ENCODE measurements around the gene PALM3.

The PALM3 gene

DNA sequence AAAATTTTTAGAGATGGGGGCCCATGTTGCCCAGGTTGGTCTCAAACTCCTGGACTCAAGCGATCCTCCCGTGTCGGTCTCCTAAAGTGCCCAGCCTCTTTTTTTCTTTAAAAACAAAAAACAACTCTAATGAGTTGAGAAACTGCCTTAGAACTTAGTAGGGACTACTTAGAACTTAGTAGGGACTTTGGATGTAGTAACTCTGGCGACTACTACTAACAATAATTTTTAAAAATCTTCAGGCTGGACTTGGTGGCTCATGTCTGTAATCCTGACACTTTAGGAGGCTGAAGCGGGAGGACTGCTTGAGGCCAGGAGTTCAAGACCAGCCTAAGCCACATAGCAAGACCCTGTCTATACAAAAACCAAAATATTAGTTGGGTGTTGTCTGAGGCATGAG lies 24.2 kb upstream of the PALM3 start:
- no peak overlapping the region for H3K4me3 Mint-ChIP-seq
- peaks cover 28% of the 10 kb centered on the region for H3K36me3 Mint-ChIP-seq (ENCODE audit: low read depth)
- H3K27me3 Mint-ChIP-seq (ENCODE audit: low read depth, poor library complexity) = peaks cover 11% of the 10 kb centered on the region
- DNase-seq = no peak
- H3K4me1 Mint-ChIP-seq = peaks cover 36% of the 10 kb centered on the region
- no peaks in the 10 kb centered on the region for H3K9me3 Mint-ChIP-seq
- TF ChIP-seq, protein P1, sequence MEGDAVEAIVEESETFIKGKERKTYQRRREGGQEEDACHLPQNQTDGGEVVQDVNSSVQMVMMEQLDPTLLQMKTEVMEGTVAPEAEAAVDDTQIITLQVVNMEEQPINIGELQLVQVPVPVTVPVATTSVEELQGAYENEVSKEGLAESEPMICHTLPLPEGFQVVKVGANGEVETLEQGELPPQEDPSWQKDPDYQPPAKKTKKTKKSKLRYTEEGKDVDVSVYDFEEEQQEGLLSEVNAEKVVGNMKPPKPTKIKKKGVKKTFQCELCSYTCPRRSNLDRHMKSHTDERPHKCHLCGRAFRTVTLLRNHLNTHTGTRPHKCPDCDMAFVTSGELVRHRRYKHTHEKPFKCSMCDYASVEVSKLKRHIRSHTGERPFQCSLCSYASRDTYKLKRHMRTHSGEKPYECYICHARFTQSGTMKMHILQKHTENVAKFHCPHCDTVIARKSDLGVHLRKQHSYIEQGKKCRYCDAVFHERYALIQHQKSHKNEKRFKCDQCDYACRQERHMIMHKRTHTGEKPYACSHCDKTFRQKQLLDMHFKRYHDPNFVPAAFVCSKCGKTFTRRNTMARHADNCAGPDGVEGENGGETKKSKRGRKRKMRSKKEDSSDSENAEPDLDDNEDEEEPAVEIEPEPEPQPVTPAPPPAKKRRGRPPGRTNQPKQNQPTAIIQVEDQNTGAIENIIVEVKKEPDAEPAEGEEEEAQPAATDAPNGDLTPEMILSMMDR (IDR thresholded peaks at IDR 0.05) = no peak
- no peak overlapping the region for H3K27ac Mint-ChIP-seq

DNA sequence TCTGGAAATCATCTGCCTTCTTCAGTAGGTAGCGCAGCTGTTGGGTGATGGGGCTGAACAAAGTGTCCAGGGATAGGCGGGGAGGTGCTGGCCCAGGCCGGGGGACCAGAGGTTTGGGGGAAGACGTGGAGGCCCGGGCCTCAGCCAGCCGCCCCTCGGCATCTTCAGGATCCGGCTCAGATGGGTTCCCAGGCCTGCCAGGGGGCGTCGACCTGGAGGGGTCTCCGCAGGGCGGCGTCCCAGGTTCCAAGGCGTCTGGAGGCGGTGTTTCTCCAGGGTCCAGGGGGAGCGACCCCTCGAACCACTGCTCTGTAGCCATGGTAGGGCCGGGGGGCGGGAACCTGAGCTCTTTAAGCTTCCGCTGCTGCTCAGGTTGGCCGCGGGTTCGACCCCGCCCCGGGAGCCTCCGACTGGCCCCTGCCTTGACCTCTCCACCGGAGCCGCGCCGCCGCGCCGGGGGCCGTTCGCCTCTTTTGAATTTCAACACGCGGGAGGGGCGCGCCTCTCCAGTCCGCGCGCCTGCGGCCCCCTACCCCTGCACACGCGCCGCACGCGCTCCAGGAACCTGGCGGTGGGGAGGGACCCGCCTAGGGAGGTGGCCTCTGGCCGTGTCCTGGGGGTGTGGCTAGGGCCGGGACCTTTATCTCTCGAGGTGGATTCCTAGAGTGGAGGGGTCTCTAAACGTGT lies 23.6 kb upstream of the PALM3 start, which contains the start of gene C19orf67:
C19orf67 (minus strand) TSS at position 475 of the 687 bp plus-strand sequence; CDS start at position 319, 156 bp downstream.
- no peak for DNase-seq
- Mint-ChIP-seq H3K27ac (no peak within 1 kb of the TSS), H3K27me3 (ENCODE audit: low read depth, poor library complexity) (peaks cover 11% of the 10 kb centered on the region), H3K4me1 (peaks cover 40% of the 10 kb centered on the region), H3K4me3 (peak within 1 kb of the TSS; percentile 48), H3K9me3 (no peaks in the 10 kb centered on the region), H3K36me3 (ENCODE audit: low read depth) (peaks cover 28% of the 10 kb centered on the region)
- TF ChIP-seq, protein P1 (IDR thresholded peaks at IDR 0.05) = no peak

DNA sequence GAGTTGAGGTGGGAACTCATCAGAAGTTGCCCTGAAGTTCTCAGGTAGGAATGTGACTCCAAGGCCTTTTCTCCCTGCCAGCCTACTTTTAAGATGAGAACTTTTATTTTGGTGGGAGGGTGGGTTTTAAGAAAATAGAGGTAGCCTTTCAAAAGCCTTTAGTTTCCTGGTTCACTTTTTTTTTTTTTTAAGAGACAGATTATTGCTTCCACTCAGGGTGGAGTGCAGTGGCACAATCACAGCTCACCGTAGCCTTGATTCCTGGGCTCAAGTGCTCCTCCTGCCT lies 20.7 kb upstream of the PALM3 start:
- no peak overlapping the region for H3K27ac Mint-ChIP-seq
- TF ChIP-seq, protein P1 (IDR thresholded peaks at IDR 0.05) = no peak

DNA sequence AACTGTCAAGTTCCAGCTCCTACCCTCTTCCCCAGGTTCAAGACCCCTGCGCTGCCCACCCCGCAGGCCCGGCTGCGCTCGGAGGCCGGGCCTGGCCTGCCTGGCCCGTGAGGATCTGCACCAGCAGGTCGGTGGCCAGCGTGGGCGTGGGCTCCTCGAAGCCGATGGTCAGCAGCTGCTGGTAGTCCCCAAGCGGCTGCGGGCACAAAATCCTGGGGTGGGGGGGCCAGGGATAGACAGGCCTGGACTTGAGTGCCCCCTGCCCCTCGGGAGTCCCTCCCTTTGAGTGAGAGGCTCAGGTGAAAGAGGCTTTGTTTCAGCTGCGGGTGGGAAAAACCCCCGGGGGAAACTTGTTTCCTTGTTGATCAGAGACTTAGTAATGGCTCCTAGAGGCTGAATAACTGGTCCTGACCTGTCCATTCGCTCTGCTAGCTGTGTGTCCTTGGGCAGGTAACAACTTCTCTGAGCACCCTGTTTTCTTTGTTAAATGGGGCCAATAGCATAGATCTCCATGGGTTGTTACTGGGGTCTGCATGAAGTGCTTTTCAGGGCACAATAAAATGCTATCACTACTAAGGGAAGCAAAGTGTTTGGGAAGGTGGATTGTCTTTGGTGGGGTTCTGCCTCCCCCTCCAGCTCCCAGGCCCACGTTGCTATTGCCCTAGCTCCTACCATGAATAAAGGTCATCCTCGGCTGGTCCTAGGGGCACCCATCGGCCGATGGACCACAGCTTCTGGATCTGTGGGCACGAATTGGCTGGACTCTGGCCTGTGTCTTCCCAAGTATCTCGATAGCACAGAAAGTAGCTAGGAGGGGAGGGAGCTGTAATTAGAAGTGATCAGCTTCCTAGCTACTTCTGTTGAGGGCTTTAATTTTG lies 20.2 kb upstream of the PALM3 start:
- no peaks in the 10 kb centered on the region for H3K9me3 Mint-ChIP-seq
- no peak overlapping the region for H3K27ac Mint-ChIP-seq
- H3K4me1 Mint-ChIP-seq = peaks cover 25% of the 10 kb centered on the region
- DNase-seq = no peak
- peaks cover 6% of the 10 kb centered on the region for H3K36me3 Mint-ChIP-seq (ENCODE audit: low read depth)
- TF ChIP-seq, protein P1 (IDR thresholded peaks at IDR 0.05) = no peak
- H3K27me3 Mint-ChIP-seq (ENCODE audit: low read depth, poor library complexity) = peaks cover 17% of the 10 kb centered on the region
- peak overlapping the region; percentile 93 for H3K4me3 Mint-ChIP-seq

More for the DNA sequence above, 20.7 kb upstream of the PALM3 start:
- peaks cover 25% of the 10 kb centered on the region for H3K4me1 Mint-ChIP-seq
- DNase-seq = no peak
- H3K27me3 Mint-ChIP-seq (ENCODE audit: low read depth, poor library complexity) = peaks cover 13% of the 10 kb centered on the region
- peak overlapping the region; percentile 93 for H3K4me3 Mint-ChIP-seq
- peaks cover 9% of the 10 kb centered on the region for H3K36me3 Mint-ChIP-seq (ENCODE audit: low read depth)
- H3K9me3 Mint-ChIP-seq = no peaks in the 10 kb centered on the region

DNA sequence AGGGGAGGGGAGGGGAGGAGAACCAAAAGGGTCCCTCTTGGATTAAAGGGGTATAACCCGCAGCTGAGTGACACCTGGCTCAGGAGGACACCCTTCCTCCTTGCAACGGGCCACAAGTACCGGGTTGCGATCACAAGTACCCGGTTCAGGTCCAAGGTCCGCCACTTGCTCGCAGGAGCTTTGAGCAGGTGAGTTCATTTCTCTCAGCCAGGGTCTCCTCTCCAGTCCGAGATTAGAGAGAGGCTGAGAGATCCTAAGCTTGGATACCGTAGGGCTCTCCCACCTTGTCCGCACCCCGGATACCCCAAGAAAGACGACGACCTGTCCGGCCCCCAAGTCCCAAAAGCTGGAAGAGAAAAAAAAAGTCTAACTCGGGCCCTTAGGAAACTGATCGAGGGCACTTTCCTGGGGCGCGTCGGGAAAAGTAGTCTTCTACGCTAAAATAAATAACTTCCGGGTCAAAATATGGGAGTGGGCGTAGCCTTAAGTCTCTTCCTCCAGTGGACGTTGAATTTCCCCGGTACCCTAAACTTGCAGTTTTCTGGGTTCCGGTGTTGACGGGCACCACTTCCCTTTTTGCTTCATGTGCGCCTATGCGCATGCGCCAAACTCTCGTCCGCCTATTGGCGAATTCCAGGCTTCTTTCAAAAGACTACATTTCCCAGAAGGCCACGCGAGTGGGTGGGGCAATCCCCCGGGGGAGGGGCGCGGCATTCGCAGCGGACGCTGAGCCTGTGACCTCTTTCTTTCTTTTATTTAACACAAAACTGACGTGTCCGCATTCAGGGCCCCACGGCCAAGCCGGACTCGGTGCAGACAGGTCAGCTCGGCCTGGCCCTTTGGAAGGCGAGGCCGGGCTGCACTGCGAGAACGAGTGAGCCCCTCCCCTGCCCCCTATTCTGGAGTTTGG lies 19.3 kb upstream of the PALM3 start:
- peak; percentile 99 for DNase-seq
- TF ChIP-seq, protein P1 (IDR thresholded peaks at IDR 0.05) = no peak
- Mint-ChIP-seq H3K9me3 (no peaks in the 10 kb centered on the region), H3K4me1 (peaks cover 25% of the 10 kb centered on the region), H3K27me3 (ENCODE audit: low read depth, poor library complexity) (peaks cover 16% of the 10 kb centered on the region), H3K36me3 (ENCODE audit: low read depth) (no peaks in the 10 kb centered on the region), H3K4me3 (peak overlapping the region; percentile 93), H3K27ac (peak overlapping the region; percentile 36)

Data from nephron progenitor cell (in vitro differentiated cells).